ENCODE data around the gene ALKBH5.

ALKBH5 gene

GRCh38 chr17:18183334-18184142, at the start of gene ALKBH5:
ALKBH5 (plus strand) TSS chr17:18183828; CDS start chr17:18184244, 416 bp downstream.
- DNase-seq (ENCODE audit: low spot score): peak; percentile 100

- no peak for DNase-seq (ENCODE audit: low spot score)
Measured at GRCh38 chr17:18136357-18136756, 47.3 kb upstream of the ALKBH5 start.

DNA sequence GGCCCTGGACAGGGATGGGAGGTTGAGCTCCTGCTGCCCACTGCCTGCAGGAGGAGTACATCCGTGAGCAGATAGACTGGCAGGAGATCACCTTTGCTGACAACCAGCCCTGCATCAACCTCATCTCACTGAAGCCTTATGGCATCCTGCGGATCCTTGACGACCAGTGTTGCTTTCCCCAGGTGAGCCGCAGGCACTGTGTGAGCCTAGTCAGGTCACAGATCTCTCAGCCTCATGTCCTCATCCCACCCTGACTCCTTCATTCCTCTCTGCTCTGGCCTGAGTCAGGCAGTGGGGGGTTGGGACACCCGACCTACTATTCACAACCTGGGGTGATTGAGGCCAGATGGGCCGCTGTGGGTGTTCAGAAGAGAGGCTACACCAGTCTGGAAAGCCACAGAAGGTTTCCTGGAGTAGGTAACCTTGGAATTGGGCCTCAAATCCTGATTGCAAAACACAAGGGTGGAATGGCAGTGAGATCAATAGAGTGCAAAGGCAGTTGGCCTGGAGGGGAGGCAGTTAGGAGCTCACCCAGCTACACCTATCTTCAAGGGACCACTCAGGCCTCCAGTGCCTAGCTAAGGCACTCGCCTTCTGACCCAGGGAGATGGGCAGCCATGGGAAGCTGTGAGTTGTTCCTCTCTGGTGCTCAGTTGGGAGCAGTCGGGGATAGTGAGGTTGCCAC, 45.4 kb upstream of the ALKBH5 start:
- DNase-seq (ENCODE audit: low spot score): no peak

DNA sequence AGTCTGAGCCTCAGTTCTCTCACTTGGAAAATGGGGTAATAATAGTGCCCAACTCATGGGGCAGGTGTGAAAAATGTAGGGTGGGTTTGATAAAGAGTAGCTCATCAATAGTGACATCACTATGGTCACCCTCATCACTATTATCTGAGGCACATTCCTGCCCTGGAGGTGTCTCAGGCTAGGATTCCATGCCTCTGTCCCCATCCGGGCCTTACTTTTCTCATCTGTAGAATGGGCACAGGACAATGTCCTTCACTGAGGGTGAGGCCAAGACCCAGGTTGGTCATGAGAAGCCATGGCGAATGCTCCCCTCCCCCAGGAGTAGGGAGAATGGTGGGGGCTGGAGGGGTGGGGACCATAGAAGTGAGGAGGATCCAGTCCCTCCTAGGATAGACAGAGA, 44.5 kb upstream of the ALKBH5 start:
- no peak for DNase-seq (ENCODE audit: low spot score)

DNA sequence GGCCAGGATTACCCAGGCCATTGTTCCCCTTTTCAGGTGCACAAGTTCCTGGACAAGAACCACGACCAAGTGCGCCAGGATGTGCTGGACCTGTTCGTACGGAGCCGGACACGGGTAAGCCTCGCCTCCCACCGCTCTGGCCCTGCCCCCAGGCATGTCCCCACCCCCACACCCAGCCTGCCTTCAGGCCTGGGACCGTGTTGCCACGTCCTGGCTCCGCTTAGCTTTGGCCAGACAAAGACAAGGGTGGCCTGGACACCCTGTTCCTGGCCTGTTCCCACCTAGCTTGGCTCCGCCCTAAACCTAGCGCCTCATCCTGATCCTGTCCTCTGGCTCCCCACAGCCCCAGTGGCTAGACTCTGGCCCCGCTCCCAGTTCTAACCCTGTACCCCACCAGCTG, 44.1 kb upstream of the ALKBH5 start:
- DNase-seq (ENCODE audit: low spot score): no peak

DNA sequence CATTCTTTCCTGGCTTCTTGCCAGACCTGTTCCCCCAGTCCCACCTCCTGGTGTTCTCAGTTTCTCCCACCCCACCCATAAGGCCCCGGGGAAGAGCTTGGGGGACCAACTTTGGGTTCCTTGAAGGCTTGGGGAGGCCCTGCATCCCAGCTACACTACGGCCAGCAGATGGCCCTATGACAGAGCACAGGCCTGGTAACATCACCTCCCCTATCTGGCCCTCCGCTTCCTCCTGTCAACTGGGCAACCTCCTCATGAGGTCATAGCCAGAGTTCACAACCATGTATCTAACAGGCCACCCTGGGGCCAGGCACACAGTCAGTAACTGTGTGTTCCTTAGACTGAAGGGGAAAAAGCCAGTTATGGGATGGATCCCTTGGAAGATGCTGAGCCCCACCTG, 43.7 kb upstream of the ALKBH5 start:
- DNase-seq (ENCODE audit: low spot score): peak; percentile 15

DNA sequence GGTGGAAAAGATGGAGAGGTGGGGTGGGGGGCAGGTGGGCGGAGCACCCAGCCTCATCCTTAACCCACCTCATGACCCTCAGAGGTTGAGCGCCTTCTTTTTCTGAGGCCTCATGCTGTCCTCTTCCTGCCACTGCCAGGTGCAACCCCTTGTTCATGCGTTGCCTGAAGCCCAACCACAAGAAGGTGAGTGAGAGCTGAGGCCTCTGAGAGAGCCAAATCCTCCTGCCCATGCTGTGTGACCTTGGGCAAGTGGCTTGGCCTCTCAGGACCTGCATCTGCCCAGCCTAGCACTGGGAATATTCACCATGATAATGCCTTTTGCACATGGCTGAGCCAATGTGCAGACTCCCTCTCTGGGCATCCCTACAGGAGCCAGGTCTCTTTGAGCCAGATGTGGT, 43.0 kb upstream of the ALKBH5 start:
- no peak for DNase-seq (ENCODE audit: low spot score)

- DNase-seq (ENCODE audit: low spot score): peak; percentile 63
Measured at GRCh38 chr17:18141210-18141803, 42.3 kb upstream of the ALKBH5 start.

- no peak for DNase-seq (ENCODE audit: low spot score)
Measured at GRCh38 chr17:18142417-18142816, 41.2 kb upstream of the ALKBH5 start.

DNA sequence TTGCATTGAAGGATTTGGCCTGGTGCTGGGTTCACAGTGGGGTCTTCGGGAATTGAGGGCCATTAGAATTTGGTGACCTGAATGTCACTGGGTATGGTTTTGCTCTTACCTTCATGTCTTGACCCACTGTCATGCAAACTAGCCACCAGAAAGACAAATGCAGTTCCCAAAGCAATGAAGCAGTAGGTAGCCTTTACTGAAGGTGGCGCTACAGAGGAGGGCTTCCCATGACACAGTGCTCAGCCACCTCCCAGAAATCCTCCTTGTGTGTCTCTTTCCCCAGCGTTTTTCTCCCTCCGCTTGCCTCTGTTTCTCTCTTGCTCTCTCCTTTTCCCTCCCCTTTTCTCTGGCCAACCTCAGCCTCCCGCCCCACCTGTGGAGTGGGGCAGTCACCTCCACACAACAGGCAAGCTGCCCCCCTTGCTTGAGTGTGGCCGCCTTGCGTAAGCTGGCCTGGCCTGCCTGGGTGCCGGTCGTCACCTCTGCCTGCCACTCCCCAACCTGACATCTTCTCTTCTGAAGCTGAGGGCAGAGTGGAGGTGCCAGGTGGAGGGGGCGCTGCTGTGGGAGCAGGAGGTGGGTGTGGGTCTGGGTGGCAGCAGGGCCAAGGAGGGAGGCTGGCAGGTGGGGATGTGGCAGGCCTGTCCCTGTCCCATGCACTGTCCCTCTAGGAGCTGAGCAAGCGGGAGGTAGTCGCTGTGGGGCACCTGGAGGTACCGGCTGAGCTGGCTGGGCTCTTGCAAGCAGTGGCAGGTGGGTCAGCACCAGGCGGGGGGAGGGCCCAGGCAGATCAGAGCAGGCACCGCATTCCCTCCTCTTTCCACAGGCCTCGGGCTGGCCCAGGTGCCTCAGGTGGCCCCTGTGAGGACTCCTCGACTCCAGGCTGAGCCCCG, 40.3 kb upstream of the ALKBH5 start:
- no peak for DNase-seq (ENCODE audit: low spot score)

GRCh38 chr17:18144261-18144660, 39.4 kb upstream of the ALKBH5 start:
- no peak for DNase-seq (ENCODE audit: low spot score)

DNA sequence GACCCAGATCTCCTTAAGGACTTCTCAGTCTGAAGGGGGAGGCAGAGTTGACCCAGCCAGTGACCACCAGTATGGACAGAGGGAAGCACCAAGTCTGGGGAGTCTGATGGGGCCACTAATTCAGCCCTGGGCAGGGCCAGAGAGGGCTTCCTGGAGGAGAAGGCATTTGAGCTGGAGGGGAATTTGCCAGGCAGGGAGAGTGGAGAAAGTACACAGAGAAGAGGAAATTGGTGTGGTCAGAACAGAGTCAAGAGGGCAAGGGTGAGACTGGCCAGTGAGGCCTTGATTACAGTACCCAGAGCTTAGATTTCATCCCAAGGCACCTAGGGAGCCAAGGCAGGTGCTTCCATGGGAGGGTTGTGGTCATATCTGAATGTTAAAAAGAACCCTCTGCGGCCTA, 38.8 kb upstream of the ALKBH5 start:
- DNase-seq (ENCODE audit: low spot score): no peak

DNA sequence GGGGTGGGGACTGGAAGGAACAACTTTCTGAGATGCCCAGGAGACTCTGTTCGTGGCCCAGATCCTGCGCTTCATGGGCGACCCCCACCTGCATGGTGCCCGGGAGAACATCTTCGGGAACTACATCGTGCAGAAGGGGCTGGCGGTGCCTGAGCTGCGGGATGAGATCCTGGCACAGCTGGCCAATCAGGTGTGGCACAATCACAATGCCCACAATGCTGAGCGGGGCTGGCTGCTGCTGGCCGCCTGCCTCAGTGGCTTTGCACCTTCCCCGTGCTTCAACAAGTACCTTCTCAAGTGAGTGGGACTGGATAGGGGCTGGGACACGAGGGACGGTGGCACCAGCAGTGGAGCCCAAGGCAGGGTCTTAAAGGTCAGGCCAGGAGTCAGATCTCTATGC, 37.8 kb upstream of the ALKBH5 start:
- no peak for DNase-seq (ENCODE audit: low spot score)

GRCh38 chr17:18146259-18146658, 37.4 kb upstream of the ALKBH5 start:
- DNase-seq (ENCODE audit: low spot score): no peak

DNA sequence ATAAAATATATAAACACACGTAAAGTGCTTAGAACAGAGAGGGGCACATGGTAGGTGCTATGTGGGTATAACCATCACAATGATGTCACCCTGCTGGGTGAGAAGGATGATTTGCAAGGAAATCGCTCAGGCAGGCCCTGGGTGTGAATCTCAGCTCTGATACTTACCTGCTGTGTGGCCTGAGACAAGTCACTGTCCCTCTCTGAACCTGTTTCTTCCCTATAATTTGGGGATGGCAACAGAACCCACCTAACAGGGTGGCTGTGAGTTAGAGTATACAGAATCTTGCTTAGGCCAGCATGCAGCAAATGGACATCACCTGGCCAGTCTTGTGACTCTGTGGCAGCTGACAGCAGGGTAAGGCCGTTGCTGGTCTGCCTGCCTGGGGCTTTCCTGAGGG, 36.6 kb upstream of the ALKBH5 start:
- DNase-seq (ENCODE audit: low spot score): no peak

GRCh38 chr17:18148586-18148985, 35.0 kb upstream of the ALKBH5 start:
- no peak for DNase-seq (ENCODE audit: low spot score)

- no peak for DNase-seq (ENCODE audit: low spot score)
Measured at GRCh38 chr17:18151290-18151689, 32.3 kb upstream of the ALKBH5 start.

DNA sequence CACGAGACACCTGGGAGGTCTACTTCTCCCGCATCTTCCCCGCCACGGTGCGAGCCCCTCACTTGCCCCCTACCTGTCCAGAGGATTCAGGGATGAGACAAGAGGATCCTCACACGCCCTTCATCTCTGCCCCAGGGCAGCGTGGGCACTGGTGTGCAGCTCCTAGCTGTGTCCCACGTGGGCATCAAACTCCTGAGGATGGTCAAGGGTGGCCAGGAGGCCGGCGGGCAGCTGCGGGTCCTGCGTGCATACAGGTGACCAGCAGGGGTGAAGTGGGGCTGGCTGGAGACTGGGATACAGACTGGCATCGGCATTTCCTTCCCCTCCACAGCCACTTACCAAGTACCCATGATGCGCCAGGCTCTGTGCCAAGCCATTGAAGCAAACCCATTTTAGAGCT, 28.4 kb upstream of the ALKBH5 start:
- DNase-seq (ENCODE audit: low spot score): no peak

DNA sequence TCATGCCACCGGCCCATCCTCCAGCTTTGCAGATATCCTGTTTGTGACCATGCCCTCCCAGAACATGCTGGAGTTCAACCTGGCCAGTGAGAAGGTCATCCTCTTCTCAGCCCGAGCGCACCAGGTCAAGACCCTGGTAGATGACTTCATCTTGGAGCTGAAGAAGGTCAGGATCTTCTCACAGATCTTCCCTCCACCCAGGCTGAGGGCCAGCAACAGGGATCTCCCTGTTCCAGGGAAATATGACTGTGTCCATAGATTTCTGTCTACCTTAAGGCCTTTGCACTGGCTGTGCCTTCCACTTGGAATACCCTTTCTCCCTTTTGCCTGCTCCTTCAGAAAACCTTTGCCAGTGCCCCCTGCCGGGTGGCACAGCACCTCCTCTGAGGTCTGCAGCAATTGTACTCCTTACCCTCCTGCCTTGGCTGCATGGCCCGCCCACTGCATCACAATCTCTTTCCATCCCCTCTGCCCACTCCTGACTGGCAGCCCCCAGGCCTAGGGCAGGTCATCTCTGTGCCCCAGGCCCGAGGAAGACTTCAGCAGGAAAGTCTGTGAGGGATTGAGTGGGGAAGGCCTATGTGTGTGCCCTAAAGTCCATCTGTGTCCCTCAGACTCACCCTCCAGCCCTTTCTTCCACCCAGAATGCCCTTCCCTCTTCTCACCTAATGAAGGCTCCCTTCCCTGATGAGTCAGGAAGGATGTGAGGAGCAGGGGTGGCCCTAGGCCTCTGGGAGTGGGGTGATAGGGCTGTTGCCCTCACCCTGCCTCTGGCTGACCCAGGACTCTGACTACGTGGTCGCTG, 27.3 kb upstream of the ALKBH5 start:
- DNase-seq (ENCODE audit: low spot score): peak; percentile 15

- no peak for DNase-seq (ENCODE audit: low spot score)
Measured at GRCh38 chr17:18156976-18157280, 26.7 kb upstream of the ALKBH5 start.

GRCh38 chr17:18157354-18157985, 26.2 kb upstream of the ALKBH5 start:
- no peak for DNase-seq (ENCODE audit: low spot score)

Data from kidney tubule cell (primary cell).